ENCODE results near the gene GEMIN7.

Gene GEMIN7

DNA sequence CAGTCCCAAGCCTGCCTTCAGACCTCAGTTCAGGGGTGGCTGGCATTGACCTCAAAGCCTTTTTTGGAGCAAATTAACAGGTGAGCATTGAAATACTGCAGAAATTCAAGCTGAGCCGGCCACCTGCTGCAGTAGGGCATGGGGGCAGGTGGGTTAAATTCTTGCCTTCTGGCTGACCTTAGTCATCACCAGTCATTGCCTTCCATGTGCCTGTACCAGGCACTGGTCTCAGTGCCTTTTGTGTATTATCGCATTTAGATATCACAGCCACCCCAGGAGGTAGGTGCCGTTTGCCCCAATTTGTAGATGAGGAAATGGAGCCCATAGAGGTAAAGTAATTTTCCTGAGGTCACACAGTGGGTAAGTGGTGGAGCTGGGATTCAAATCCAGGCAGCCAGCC, 21.1 kb downstream of the GEMIN7 start:
- TF ChIP-seq, protein P1, sequence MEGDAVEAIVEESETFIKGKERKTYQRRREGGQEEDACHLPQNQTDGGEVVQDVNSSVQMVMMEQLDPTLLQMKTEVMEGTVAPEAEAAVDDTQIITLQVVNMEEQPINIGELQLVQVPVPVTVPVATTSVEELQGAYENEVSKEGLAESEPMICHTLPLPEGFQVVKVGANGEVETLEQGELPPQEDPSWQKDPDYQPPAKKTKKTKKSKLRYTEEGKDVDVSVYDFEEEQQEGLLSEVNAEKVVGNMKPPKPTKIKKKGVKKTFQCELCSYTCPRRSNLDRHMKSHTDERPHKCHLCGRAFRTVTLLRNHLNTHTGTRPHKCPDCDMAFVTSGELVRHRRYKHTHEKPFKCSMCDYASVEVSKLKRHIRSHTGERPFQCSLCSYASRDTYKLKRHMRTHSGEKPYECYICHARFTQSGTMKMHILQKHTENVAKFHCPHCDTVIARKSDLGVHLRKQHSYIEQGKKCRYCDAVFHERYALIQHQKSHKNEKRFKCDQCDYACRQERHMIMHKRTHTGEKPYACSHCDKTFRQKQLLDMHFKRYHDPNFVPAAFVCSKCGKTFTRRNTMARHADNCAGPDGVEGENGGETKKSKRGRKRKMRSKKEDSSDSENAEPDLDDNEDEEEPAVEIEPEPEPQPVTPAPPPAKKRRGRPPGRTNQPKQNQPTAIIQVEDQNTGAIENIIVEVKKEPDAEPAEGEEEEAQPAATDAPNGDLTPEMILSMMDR (IDR thresholded peaks at IDR 0.05; ENCODE audit: control insufficient read depth, extremely low read depth, insufficient read depth), result no peak
- no peak overlapping the region for H3K4me3 ChIP-seq (ENCODE audit: low read depth, low read length)
- no peak for DNase-seq (ENCODE audit: low read depth)

- TF ChIP-seq, protein P1 (IDR thresholded peaks at IDR 0.05; ENCODE audit: control insufficient read depth, extremely low read depth, insufficient read depth), result no peak
- no peak for DNase-seq (ENCODE audit: low read depth)
- H3K4me3 ChIP-seq (ENCODE audit: low read depth, low read length), result no peak overlapping the region
Observed at GRCh38 chr19:45100846-45101252, 21.8 kb downstream of the GEMIN7 start.

- TF ChIP-seq, protein P1 (IDR thresholded peaks at IDR 0.05; ENCODE audit: control insufficient read depth, extremely low read depth, insufficient read depth), result no peak
- DNase-seq (ENCODE audit: low read depth), result no peak
- H3K4me3 ChIP-seq (ENCODE audit: low read depth, low read length), result no peak overlapping the region
Observed at GRCh38 chr19:45101806-45102205, 22.7 kb downstream of the GEMIN7 start.

GRCh38 chr19:45102481-45102880, 23.4 kb downstream of the GEMIN7 start:
- no peak for DNase-seq (ENCODE audit: low read depth)
- no peak overlapping the region for H3K4me3 ChIP-seq (ENCODE audit: low read depth, low read length)
- TF ChIP-seq, protein P1 (IDR thresholded peaks at IDR 0.05; ENCODE audit: control insufficient read depth, extremely low read depth, insufficient read depth), result no peak

DNA sequence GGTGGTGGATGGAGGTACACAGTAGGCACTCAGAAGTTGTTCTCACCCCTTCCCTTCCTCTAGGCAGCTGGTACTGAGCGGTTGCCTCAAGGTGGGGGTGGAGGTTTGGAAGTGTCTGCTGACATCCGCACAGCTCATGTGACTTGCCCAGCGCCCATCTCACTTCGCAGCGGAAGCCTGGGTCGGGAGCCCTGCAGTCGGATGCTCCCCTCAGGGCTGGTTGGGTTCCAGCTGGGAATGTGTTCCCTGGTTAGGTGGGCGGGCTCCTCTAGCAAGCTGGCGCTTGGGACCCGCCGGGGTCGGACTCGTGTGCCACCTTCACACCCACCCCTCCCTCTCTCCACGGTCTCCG, 24.1 kb downstream of the GEMIN7 start:
- no peak for DNase-seq (ENCODE audit: low read depth)
- H3K4me3 ChIP-seq (ENCODE audit: low read depth, low read length), result no peak overlapping the region
- TF ChIP-seq, protein P1 (IDR thresholded peaks at IDR 0.05; ENCODE audit: control insufficient read depth, extremely low read depth, insufficient read depth), result no peak

DNA sequence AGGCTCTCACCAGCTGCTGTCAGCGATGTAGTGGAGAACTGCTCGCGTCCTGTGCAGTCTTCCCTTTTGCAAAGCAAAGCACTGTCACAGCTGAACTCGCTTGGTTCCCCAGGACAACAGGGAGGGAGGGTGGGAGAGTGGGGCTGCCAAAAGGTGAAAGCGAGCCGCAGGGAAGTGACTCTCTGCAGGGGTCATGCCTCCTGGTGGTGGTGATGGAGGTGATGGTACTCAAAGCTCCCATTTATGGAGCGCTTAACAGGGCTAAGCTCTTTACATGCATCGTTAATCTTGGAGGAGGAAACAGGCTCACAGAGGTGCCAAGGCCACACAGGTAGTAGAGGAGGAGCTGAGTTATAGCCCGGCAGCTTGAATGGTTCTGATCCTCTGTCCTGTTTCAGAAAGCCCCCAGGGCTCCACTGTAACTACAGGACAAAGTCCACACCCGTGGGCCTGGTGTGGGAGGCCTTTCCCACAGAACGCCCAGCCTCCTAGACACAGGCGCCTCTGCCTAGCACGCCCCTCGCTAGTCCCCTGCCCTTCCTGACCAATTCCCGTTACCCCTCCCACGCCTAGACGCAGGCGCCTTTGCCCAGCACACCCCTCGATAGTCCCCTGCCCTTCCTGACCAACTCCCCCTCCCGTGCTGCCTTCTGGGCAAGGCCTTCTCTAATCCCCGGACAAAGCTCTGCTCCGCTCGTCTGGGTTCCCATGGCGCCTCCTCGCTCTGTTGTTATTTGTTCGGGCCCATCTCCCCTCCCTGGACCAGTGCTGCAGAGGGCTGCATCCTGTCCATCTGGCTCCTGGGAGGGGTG, 24.7 kb downstream of the GEMIN7 start:
- H3K4me3 ChIP-seq (ENCODE audit: low read depth, low read length), result no peak overlapping the region
- TF ChIP-seq, protein P1 (IDR thresholded peaks at IDR 0.05; ENCODE audit: control insufficient read depth, extremely low read depth, insufficient read depth), result no peak
- DNase-seq (ENCODE audit: low read depth), result no peak
